VCaP (cell line): ENCODE results near the gene RSU1.

ENCODE experiments used
- H3K27ac ChIP-seq: fragments of 450-650 bp; 2 replicates; pipeline ENCODE4 v1.5.1; 2017
- CTCF ChIP-seq: fragments of 450-650 bp; conservative IDR thresholded peaks from 2 replicates; pipeline ENCODE4 v1.5.1; 2017; ENCODE audit warnings: mild to moderate bottlenecking, moderate library complexity

The RSU1 gene

GRCh38 chr10:16724509-16724908, 92.7 kb downstream of the RSU1 start:
- H3K27ac ChIP-seq: no peak overlapping the region
- TF ChIP-seq CTCF: no peak

GRCh38 chr10:16720812-16721211, 96.4 kb downstream of the RSU1 start:
- TF ChIP-seq CTCF: no peak
- no peak overlapping the region for H3K27ac ChIP-seq

GRCh38 chr10:16717622-16718395, 99.4 kb downstream of the RSU1 start:
- no peak for TF ChIP-seq CTCF
- no peak overlapping the region for H3K27ac ChIP-seq

- H3K27ac ChIP-seq: no peak overlapping the region
- TF ChIP-seq CTCF: no peak
Observed at GRCh38 chr10:16716051-16716450, 101.2 kb downstream of the RSU1 start.

- TF ChIP-seq CTCF: no peak
- no peak overlapping the region for H3K27ac ChIP-seq
Observed at GRCh38 chr10:16713290-16713689, 103.9 kb downstream of the RSU1 start.

- no peak for TF ChIP-seq CTCF
- H3K27ac ChIP-seq: no peak overlapping the region
Observed at GRCh38 chr10:16712883-16713282, 104.3 kb downstream of the RSU1 start.

GRCh38 chr10:16700331-16700730, 116.9 kb downstream of the RSU1 start:
- TF ChIP-seq CTCF: no peak

More at GRCh38 chr10:16700331-16700730, 116.9 kb downstream of the RSU1 start:
- no peak overlapping the region for H3K27ac ChIP-seq
